Measurements from ENCODE around the gene PSMD11. TPM values are rescaled to one million over a fixed set of nuclear protein-coding genes. Genes with fewer than 3 reads are reported as not detected.

The PSMD11 gene
- total RNA-seq, 1 experiment from 2014 or later, result 169 TPM

DNA sequence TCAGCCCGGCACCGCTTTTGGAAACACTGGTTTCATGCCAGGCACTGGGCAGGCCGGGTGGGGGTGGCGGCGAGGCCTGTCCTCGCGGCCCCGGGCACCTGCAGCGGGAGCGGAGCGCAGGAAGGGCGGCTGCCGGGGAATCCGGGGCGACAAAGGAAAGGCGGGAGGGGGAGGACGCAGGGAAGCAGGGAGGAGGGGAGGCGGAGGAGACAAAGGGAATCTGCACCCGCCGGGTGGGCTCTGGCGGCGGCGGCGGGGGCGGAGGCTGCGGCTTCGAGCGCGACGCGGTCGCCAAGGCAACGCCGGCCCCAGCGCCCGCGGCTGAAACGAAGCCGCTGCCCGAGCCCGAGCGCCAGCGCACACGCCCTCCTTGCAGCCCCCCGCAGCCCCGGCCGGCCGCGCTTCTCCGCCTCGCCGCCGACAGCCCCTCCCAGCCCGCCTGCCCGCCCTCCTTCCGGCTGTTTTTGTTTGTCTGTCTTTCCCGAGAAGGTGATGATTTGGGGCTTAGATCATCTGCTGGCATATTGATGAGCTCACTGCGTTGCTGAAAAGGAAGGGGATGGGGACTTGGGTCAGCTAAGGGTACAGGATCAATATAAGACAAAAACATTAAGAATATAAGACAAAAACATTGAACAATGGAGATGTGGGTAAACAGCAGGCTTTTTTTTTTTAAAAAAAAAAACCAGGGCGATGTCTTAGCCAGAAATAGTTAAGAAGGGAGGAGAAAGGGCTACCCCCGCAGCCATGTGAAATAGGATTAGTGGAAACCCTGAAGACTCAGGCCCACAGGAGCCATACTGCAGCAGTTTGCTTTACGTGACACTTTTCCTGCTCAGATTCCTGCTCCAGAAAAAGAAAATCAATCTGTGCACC, 75.2 kb downstream of the PSMD11 start:
- peaks cover 73 to 80% of the 10 kb centered on the region in 2 experiments for H3K4me1 Mint-ChIP-seq
- Histone ChIP-seq H3K79me2 (ENCODE audit: insufficient read depth, low read length) (no peaks in the 10 kb centered on the region), H2BK20ac (ENCODE audit: low read depth, low read length, poor library complexity, severe bottlenecking) (no peak overlapping the region), H4K20me1 (ENCODE audit: control insufficient read depth, insufficient read depth, insufficient read length) (no peaks in the 10 kb centered on the region), H2AFZ (ENCODE audit: low read length) (no peak overlapping the region), H3T11ph (ENCODE audit: low read length) (no peak overlapping the region), H2BK15ac (ENCODE audit: low read depth, low read length) (no peak overlapping the region), H3K14ac (ENCODE audit: insufficient read depth, low read length) (peak overlapping the region; percentile 84; the same call in 1 of the 2 replicates), H3K4me1 (ENCODE audit: insufficient read depth, low read length) (peaks cover 22% of the 10 kb centered on the region; the same call in 1 of the 2 replicates), H2BK5ac (ENCODE audit: insufficient read length, low read length) (no peak overlapping the region), H2BK120ac (ENCODE audit: low read depth, low read length, poor library complexity, severe bottlenecking) (no peak overlapping the region), H3K18ac (ENCODE audit: insufficient read length, low read depth, low read length) (peak overlapping the region; percentile 78), H3K27ac (ENCODE audit: insufficient read length, low read depth, low read length) (no peak overlapping the region), H4K5ac (ENCODE audit: insufficient read length, low read depth, low read length) (no peak overlapping the region), H3K9ac (ENCODE audit: extremely low read depth, insufficient read length, low read length) (peak overlapping the region; percentile 69), H3K79me1 (ENCODE audit: insufficient read depth, low read depth, low read length, poor library complexity, severe bottlenecking) (no peaks in the 10 kb centered on the region), H2BK12ac (ENCODE audit: insufficient read length, low read depth, low read length) (no peak overlapping the region), H3K27me3 (ENCODE audit: insufficient read depth, low read length) (no peaks in the 10 kb centered on the region), H3K23ac (ENCODE audit: insufficient read length, low read depth, low read length) (no peak overlapping the region), H4K8ac (replicated peaks; ENCODE audit: insufficient read length, low read depth, low read length) (no peak overlapping the region), H3K4ac (ENCODE audit: low read depth, low read length) (no peak overlapping the region; the same call in 1 of the 2 replicates), H3K4me2 (ENCODE audit: insufficient read depth, insufficient read length, low read length) (peak overlapping the region; percentile 57), H3K56ac (ENCODE audit: insufficient read length, low read depth, low read length) (no peak overlapping the region), H4K91ac (ENCODE audit: insufficient read length, low read depth, low read length) (no peak overlapping the region), H3K23me2 (ENCODE audit: insufficient read length, low read depth, low read length, poor library complexity, severe bottlenecking) (peaks cover 5% of the 10 kb centered on the region), H2AK5ac (ENCODE audit: insufficient read length, low read length) (no peak overlapping the region), H3K9me3 (ENCODE audit: control insufficient read depth, low read depth, low read length) (no peaks in the 10 kb centered on the region)
- H3K9me3 Mint-ChIP-seq, result no peaks in the 10 kb centered on the region
- TF ChIP-seq, protein P1, sequence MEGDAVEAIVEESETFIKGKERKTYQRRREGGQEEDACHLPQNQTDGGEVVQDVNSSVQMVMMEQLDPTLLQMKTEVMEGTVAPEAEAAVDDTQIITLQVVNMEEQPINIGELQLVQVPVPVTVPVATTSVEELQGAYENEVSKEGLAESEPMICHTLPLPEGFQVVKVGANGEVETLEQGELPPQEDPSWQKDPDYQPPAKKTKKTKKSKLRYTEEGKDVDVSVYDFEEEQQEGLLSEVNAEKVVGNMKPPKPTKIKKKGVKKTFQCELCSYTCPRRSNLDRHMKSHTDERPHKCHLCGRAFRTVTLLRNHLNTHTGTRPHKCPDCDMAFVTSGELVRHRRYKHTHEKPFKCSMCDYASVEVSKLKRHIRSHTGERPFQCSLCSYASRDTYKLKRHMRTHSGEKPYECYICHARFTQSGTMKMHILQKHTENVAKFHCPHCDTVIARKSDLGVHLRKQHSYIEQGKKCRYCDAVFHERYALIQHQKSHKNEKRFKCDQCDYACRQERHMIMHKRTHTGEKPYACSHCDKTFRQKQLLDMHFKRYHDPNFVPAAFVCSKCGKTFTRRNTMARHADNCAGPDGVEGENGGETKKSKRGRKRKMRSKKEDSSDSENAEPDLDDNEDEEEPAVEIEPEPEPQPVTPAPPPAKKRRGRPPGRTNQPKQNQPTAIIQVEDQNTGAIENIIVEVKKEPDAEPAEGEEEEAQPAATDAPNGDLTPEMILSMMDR (conservative IDR thresholded peaks at IDR 0.05), result no peak
- H3K27me3 Mint-ChIP-seq (ENCODE audit: low read depth), result peaks cover 10% of the 10 kb centered on the region
- WGBS (ENCODE audit: extremely low coverage, insufficient read length, low lambda C conversion rate), result no CpG with 5 or more reads among the region's 61 CpGs
- DNase-seq, result peak; percentile 94
- H3K27ac Mint-ChIP-seq, result peak overlapping the region; percentile 63 to 91 (median 90)
- H3K36me3 Mint-ChIP-seq (ENCODE audit: insufficient read depth in 1 of 3, low read depth in 3 of 3), result no peaks in the 10 kb centered on the region
- peak overlapping the region; percentile 65 to 78 for H3K4me3 Mint-ChIP-seq
